GM12878 (cell line): ENCODE measurements around the gene MAP3K4. TPM values are rescaled to one million over a fixed set of nuclear protein-coding genes. Genes with fewer than 3 reads are reported as not detected.

Source experiments
- ATAC-seq: fragments of 200-7000 bp; cut with Tn5 transposase; 3 replicates; pipeline ENCODE4 v1.9.1; 2020; ENCODE audit warnings: mild to moderate bottlenecking, moderate library complexity
- BruUV-seq: library from RNA; stranded (reverse); fragments of 400-500 nt; replicated peaks from 2 replicates; lab custom pipeline; 2021; lab: Mats Ljungman, UMichigan
- CTCF ChIA-PET: fragments of 300-600 bp; sonication (Branson Sonifier 250); formaldehyde crosslinking; extraction: SDS; loops from one replicate; lab custom pipeline; 2021; ENCODE audit warnings: inconsistent platforms; lab: Yijun Ruan, JAX
- POLR2A ChIA-PET: fragments of 350-600 bp; formaldehyde crosslinking; extraction: SDS; loops from one replicate; lab custom pipeline; 2021; ENCODE audit warnings: inconsistent platforms; lab: Charles Lee
- RAD21 ChIA-PET: fragments of 300-600 bp; sonication (Branson Sonifier 250); formaldehyde crosslinking; loops from one replicate; lab custom pipeline; 2023; ENCODE audit warnings: antibody characterized with exemption; ENCODE audit not compliant: unreplicated experiment; lab: Charles Lee
- SMC1A ChIA-PET: fragments of 300-600 bp; sonication (Branson Sonifier 250); formaldehyde crosslinking; loops from one replicate; lab custom pipeline; 2023; ENCODE audit not compliant: unreplicated experiment, uncharacterized antibody; lab: Charles Lee
- DNase-seq: peaks from one replicate; pipeline ENCODE4 v3.0.0-alpha.2; 2011; ENCODE audit warnings: low read depth, low spot score
- FAIRE-seq: peaks from 3 replicates; lab custom pipeline; 2011; peaks lifted over from hg19 to GRCh38; lab: Jason Lieb, UNC
- H2AFZ ChIP-seq: 2 replicates; pipeline ENCODE4 v1.6.0; 2011; ENCODE audit warnings: low read depth, low read length, control low read depth; ENCODE audit not compliant: control insufficient read depth
- H3K27ac ChIP-seq: 2 replicates; pipeline ENCODE4 v1.5.1; 2011; ENCODE audit warnings: control low read depth; ENCODE audit not compliant: control insufficient read depth, insufficient read depth
- H3K27me3 ChIP-seq, 2 experiments: replicated peaks in 1 of 2; 2 replicates each; pipeline versions ENCODE4 v1.6.0 to v1.6.1; 2011; ENCODE audit warnings: low read length in 1 of 2; ENCODE audit not compliant: control insufficient read depth in 2 of 2, insufficient read depth in 2 of 2
- H3K36me3 ChIP-seq, 2 experiments: 2 replicates each; pipeline ENCODE4 v1.5.1; 2011; ENCODE audit warnings: low read length in 1 of 2; ENCODE audit not compliant: control insufficient read depth in 2 of 2, insufficient read depth in 2 of 2
- H3K4me1 ChIP-seq: 2 replicates; pipeline ENCODE4 v1.6.1; 2011; ENCODE audit warnings: mild to moderate bottlenecking, low read length, moderate library complexity, mixed read lengths; ENCODE audit not compliant: control insufficient read depth, insufficient read depth
- H3K4me2 ChIP-seq: 2 replicates; pipeline ENCODE4 v1.6.0; 2011; ENCODE audit warnings: control low read depth; ENCODE audit not compliant: control insufficient read depth, insufficient read depth
- H3K4me3 ChIP-seq: fragments of 200-600 bp; sonication (generic); 2 replicates; pipeline ENCODE4 v1.5.1; 2016
- H3K79me2 ChIP-seq: 2 replicates; pipeline ENCODE4 v1.6.0; 2011; ENCODE audit warnings: low read length; ENCODE audit not compliant: control insufficient read depth, insufficient read depth
- H3K9ac ChIP-seq: 2 replicates; pipeline ENCODE4 v1.8.0; 2011; ENCODE audit warnings: low read length, control low read depth, mixed read lengths; ENCODE audit not compliant: control insufficient read depth, insufficient read depth
- H3K9me3 ChIP-seq: replicated peaks from 3 replicates; pipeline ENCODE4 v1.5.1; 2011; ENCODE audit warnings: mild to moderate bottlenecking, low read length; ENCODE audit not compliant: control insufficient read depth, insufficient read depth
- H4K20me1 ChIP-seq: 2 replicates; pipeline ENCODE4 v1.6.0; 2011; ENCODE audit not compliant: control insufficient read depth, insufficient read depth
- ATF7 ChIP-seq: fragments of 450-650 bp; IDR thresholded peaks from 2 replicates; pipeline ENCODE4 v1.6.1; 2016; ENCODE audit warnings: low read depth, mild to moderate bottlenecking
- BCLAF1 ChIP-seq: fragments of 450-650 bp; IDR thresholded peaks from 2 replicates; pipeline ENCODE4 v1.6.1; 2017; ENCODE audit warnings: antibody characterized with exemption, mild to moderate bottlenecking, moderate library complexity
- CBX3 ChIP-seq: fragments of 200-600 bp; sonication (generic); IDR thresholded peaks from 2 replicates; pipeline ENCODE4 v1.6.1; 2016; ENCODE audit warnings: low read depth, borderline replicate concordance
- EGR1 ChIP-seq, 2 experiments: IDR thresholded peaks; 1 replicate in 1 of 2; 2 replicates in 1 of 2; pipeline ENCODE4 v1.6.1; 2011 to 2012; ENCODE audit warnings: low read depth in 2 of 2, low read length in 2 of 2, borderline replicate concordance in 1 of 2, mild to moderate bottlenecking in 1 of 2, moderate library complexity in 1 of 2
- EP300 ChIP-seq, 2 experiments: fragments of 150-350 bp in 1 of 2; IDR thresholded peaks; 2 replicates each; pipeline ENCODE4 v1.6.1; 2011 to 2012; ENCODE audit warnings: low read depth in 2 of 2, low read length in 2 of 2, borderline replicate concordance in 1 of 2, improper control_type of control experiment in 1 of 2, inconsistent platforms in 1 of 2; ENCODE audit not compliant: control insufficient read depth in 1 of 2
- HCFC1 ChIP-seq: fragments of 150-350 bp; IDR thresholded peaks from 2 replicates; pipeline ENCODE4 v1.6.1; 2014; ENCODE audit warnings: low read length
- IRF4 ChIP-seq: IDR thresholded peaks from 2 replicates; pipeline ENCODE4 v1.6.1; 2011; ENCODE audit warnings: low read depth, low read length
- NR2C1 ChIP-seq: fragments of 450-650 bp; IDR thresholded peaks from 2 replicates; pipeline ENCODE4 v1.6.1; 2017; ENCODE audit warnings: antibody characterized with exemption, mild to moderate bottlenecking, moderate library complexity
- POLR2AphosphoS2 ChIP-seq: IDR thresholded peaks from 2 replicates; pipeline ENCODE4 v1.6.1; 2011; ENCODE audit warnings: low read depth, mild to moderate bottlenecking, low read length, improper control_type of control experiment, moderate library complexity
- SMAD1 ChIP-seq: fragments of 450-650 bp; IDR thresholded peaks from 2 replicates; pipeline ENCODE4 v1.6.1; 2018; ENCODE audit warnings: mild to moderate bottlenecking, low read depth; ENCODE audit not compliant: partially characterized antibody
- SMAD5 ChIP-seq: IDR thresholded peaks from 2 replicates; pipeline ENCODE4 v1.6.1; 2016; ENCODE audit warnings: antibody characterized with exemption, low read depth
- SPI1 ChIP-seq: IDR thresholded peaks from 2 replicates; pipeline ENCODE4 v1.6.1; 2011; ENCODE audit warnings: low read depth, mild to moderate bottlenecking, low read length, moderate library complexity, borderline replicate concordance; ENCODE audit not compliant: insufficient read depth
- SREBF1 ChIP-seq: IDR thresholded peaks from 2 replicates; pipeline ENCODE4 v1.6.1; 2012; ENCODE audit warnings: mild to moderate bottlenecking, low read length
- STAT1 ChIP-seq: fragments of 450-650 bp; conservative IDR thresholded peaks from 2 replicates; pipeline ENCODE4 v1.6.1; 2014; ENCODE audit warnings: antibody characterized with exemption, mild to moderate bottlenecking
- TARDBP ChIP-seq: IDR thresholded peaks from 2 replicates; pipeline ENCODE4 v1.6.1; 2016; ENCODE audit warnings: borderline replicate concordance
- ZNF592 ChIP-seq: fragments of 450-650 bp; IDR thresholded peaks from 2 replicates; pipeline ENCODE4 v1.6.1; 2017; ENCODE audit warnings: mild to moderate bottlenecking, moderate library complexity
- WGBS: methylation state at CpG from one replicate; pipeline ENCODE4 v1.1.6; 2016; ENCODE audit warnings: low lambda C conversion rate; ENCODE audit not compliant: insufficient replicate concordance, insufficient coverage; ENCODE audit errors: missing lambda C conversion rate; 5-methylcytosine and 5-hydroxymethylcytosine counted together
- in situ Hi-C: fragments of 300-500 bp; cut with MboI; formaldehyde crosslinking; loops from 9 replicates; pipeline ENCODE4 v1.14.3; 2018; ENCODE audit warnings: mixed read lengths
- intact Hi-C: fragments of 100-400 bp; cut with micrococcal nuclease; formaldehyde crosslinking; loops from one replicate; pipeline ENCODE4 v1.14.2; 2022; ENCODE audit not compliant: unreplicated experiment
- polyA plus RNA-seq, 11 experiments: library from polyadenylated mRNA; depleted of rRNA in 4 of 11; unstranded in 6 of 11; stranded (reverse) in 5 of 11; fragments of >200 nt; fragmentation: Nextera tagmentation in 4 of 11; fragmentation: Illumina TruSeq in 1 of 11; extraction: Ambion mirVana in 4 of 11; extraction: Trizol in 1 of 11; gene quantifications; 1 replicate in 1 of 11; 2 replicates in 10 of 11; pipeline versions ENCODE4 v1.2.1 to v1.2.3, GENCODE V29; 2011 to 2016; ENCODE audit warnings: inconsistent platforms in 2 of 11, missing spikeins in 2 of 11, low read depth in 1 of 11
- total RNA-seq, 4 experiments: library from RNA; depleted of rRNA in 3 of 4; stranded (reverse); fragments of >200 nt in 3 of 4; fragmentation: Illumina TruSeq in 1 of 4; extraction: Trizol in 1 of 4; gene quantifications; 2 replicates each; pipeline versions ENCODE4 v1.2.1 to v1.2.3, GENCODE V29; 2013 to 2021

MAP3K4 gene
- total and polyA plus RNA-seq, 10 of the 15 experiments (the other 5 are each of a cell fraction or from before 2014, with no cell fraction given), result 14.0 to 44.5 (median 23.1) TPM

- no TSS peak for BruUV-seq
- SMC1A ChIA-PET, result no interaction called here
- TF ChIP-seq HCFC1 (no peak), EGR1 (IDR thresholded peaks at IDR 0.05; ENCODE audit: borderline replicate concordance in 1 of 2, low read depth in 2 of 2, low read length in 2 of 2) (no peak), SPI1 (no peak), TARDBP (no peak), SREBF1 (no peak), SMAD5 (no peak), EP300 (IDR thresholded peaks at IDR 0.05; ENCODE audit: borderline replicate concordance in 1 of 2, control insufficient read depth in 1 of 2, low read depth in 2 of 2, low read length in 2 of 2) (no peak), CBX3 (no peak), ZNF592 (no peak), IRF4 (no peak), ATF7 (no peak), BCLAF1 (no peak), STAT1 (no peak), POLR2AphosphoS2 (no peak), SMAD1 (no peak), NR2C1 (no peak)
These were observed 35.1 kb upstream of the MAP3K4 start for GRCh38 chr6:160956300-160957035.

More at GRCh38 chr6:160956300-160957035, 35.1 kb upstream of the MAP3K4 start:
- H3K4me1 ChIP-seq, result no peaks in the 10 kb centered on the region
- DNase-seq (no peak), FAIRE-seq (no peak), ATAC-seq (no peak)
- ChIA-PET RAD21 (no interaction called here), POLR2A (interaction anchor here (0.6 kb wide), 1 partner anchor 46 kb away, joined by 4 read pairs; no protein-coding TSS in a partner anchor), CTCF (interaction anchor here (0.7 to 1.4 kb wide), 2 partner anchors 122 to 417 kb away, joined by 3 read pairs; no protein-coding TSS in a partner anchor)
- H3K9ac ChIP-seq, result no peak overlapping the region
- WGBS, result 54% methylated on average over 8 of the region's 8 CpGs
- H3K79me2 ChIP-seq, result no peaks in the 10 kb centered on the region
- no peaks in the 10 kb centered on the region for H4K20me1 ChIP-seq
- H3K4me3 ChIP-seq, result no peak overlapping the region
- H3K4me2 ChIP-seq, result no peak overlapping the region
- intact Hi-C loops (no loop called here), in situ Hi-C loops (no loop called here)
- H3K27me3 ChIP-seq, result no peaks in the 10 kb centered on the region; a peak in 1 of 4 replicates
- H3K36me3 ChIP-seq, result no peaks in the 10 kb centered on the region
- H3K27ac ChIP-seq, result no peak overlapping the region
- no peak overlapping the region for H2AFZ ChIP-seq
- H3K9me3 ChIP-seq, result no peaks in the 10 kb centered on the region
